GM21825 (cell line): ENCODE measurements around the gene AVEN.
"Not testable (repeated sequence)": the region's sequence is repeated elsewhere in the genome, so short reads cannot be mapped to it uniquely, and the experiment has no call there.

ENCODE experiments used
- ATAC-seq: cut with Tn5 transposase; IDR thresholded peaks from one replicate; pipeline ENCODE4 v1.9.1; 2021; ENCODE audit warnings: mild to moderate bottlenecking, moderate library complexity; ENCODE audit not compliant: unreplicated experiment

Gene AVEN

DNA sequence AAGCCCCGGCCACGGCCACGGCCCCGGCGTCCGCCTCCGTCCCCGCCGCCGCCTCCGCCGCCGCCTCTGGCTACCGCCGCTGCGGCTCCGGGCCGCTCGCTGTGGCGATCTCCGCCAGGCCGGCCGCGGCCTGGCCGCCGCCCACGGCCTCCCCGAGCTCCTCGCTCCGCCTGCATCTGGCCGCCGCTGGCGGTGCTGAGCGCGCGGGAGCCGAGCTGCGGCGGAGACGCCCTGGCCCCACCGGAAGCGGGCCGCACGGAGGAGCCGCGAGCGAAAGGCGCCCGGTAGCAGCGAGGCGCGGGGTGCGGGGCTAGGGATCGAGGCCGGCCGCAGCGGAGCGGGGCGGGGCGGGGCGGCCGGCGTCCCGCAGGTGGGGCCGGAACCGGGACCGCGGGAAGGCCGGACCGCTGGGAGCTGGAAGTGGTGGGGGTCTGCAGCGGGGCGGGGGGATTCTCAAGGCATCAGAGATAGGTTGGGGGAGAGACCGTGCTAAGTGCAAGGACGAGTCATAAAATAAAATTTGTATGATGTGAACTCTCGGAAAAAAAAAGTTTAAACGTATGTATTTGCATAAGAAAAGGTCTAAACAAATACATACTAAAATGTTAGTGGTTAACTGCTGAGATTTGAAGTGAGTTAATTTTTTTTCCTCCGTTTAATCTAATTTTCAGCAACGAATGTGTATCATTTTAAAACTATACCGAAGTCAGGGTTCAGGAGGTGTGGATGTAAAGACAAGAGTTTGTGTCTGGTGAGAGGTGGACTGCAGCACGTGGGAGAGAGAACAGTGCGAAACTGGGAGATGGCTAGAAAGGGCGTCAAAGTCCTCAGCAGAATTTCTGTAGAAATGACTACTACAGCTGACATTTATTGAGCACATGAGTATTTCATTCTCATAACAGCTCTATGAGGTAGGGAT lies at the start of gene AVEN:
TSS of gene AVEN (minus strand) at position 334 of the 919 bp plus-strand sequence. CDS start at position 176, 158 bp downstream.
- ATAC-seq, result peak; percentile 47

DNA sequence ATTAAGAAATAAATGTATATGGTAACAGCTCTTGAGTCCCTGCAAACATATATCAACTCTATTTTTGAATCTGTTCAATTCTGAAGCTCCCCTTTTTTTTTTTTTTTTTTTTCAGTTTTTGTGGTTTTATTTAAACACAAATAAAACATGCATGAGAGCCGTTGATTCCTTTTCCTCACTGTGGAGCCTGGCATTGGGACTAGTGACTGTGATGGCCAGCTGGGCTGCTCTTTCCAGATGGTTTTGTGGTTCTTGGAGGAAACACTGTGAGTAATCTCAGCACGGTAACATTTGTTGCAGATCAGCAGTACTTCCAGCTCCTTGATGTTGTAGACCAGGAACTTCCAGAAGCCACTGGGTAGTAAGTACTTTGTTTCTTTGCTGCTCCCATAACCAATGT lies 46.7 kb upstream of the AVEN start:
- no peak for ATAC-seq

DNA sequence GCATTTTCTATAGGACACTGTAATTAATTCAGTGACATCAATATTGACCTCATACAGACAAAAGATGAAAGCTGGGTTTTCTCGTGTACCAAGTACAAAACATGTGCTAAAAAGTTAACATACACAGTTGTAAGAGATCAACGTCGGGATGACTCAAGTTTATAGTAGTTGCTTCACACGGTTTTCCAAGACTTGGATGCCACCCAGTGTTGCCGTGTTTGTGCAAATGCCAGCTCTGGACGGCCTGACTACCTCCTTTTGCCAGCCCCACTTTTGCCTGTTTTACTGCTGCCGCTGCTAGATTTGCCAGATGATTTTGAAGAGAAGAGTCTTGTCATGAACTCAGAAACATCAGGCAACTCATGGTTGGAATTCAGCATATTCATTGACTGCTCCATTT lies 45.1 kb upstream of the AVEN start:
- ATAC-seq, result no peak

DNA sequence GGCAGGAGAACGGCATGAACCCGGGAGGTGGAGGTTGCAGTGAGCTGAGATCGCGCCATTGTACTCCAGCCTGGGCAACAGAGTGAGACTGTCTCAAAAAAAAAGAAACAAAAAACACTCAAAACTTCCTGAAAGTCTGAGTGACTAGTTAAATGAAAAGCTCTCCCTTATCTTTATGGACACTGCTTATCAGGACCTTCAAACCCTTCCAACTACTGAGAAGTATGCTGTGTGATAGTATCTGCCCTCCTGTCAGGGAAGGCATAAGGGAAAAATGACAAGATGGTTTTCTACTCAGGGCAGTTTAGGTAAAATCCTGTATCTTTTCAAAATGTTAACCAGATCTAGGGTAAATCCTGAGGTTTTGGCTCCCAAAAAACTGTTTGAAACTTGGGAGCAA lies 40.9 kb upstream of the AVEN start:
- no peak for ATAC-seq

GRCh38 chr15:34078900-34079299 lies 39.9 kb upstream of the AVEN start:
- ATAC-seq, result no peak

GRCh38 chr15:34076785-34077184 lies 37.8 kb upstream of the AVEN start:
- ATAC-seq, result no peak

DNA sequence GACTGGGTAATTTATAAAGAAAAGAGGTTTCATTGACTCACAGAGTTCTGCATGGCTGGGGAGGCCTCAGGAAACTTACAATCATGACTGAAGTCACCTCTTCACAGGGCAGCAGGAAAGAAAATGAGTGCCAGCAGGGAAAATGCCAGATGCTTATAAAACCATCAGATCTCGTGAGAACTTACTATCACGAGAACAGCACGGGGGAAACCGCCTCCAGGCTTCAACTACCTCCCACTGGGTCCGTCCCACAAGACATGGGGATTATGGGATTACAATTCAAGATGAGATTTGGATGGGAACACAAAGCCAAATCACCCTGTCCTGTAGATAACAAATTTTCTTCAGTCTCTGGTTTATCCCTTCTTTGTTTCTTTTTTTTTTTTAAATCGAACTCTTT lies 31.0 kb upstream of the AVEN start:
- ATAC-seq, result no peak

- ATAC-seq, result no peak
These were observed 26.9 kb upstream of the AVEN start for GRCh38 chr15:34065941-34066340.

DNA sequence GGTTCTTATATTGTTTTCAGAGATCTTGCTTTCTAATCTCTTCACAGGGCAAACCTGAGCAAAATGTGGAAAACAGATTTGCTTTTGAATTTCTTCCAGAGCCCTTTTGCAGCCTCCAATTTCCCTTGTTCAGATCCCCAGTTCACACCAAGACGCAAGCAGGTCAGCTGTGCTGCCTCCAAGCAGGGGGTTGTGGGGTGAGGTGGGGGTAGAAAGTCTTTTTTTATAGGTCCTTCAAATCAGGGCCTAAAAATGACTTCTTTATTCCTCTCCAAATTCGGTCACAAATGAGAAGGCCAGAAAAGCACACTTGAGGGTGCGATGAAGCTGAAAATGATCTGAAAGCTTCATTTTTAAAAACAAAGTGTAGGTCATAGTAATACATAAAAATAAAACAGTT lies 26.3 kb upstream of the AVEN start:
- ATAC-seq, result no peak

GRCh38 chr15:34064438-34064837 lies 25.4 kb upstream of the AVEN start:
- no peak for ATAC-seq

GRCh38 chr15:34059946-34060345 lies 20.9 kb upstream of the AVEN start:
- ATAC-seq, result no peak

DNA sequence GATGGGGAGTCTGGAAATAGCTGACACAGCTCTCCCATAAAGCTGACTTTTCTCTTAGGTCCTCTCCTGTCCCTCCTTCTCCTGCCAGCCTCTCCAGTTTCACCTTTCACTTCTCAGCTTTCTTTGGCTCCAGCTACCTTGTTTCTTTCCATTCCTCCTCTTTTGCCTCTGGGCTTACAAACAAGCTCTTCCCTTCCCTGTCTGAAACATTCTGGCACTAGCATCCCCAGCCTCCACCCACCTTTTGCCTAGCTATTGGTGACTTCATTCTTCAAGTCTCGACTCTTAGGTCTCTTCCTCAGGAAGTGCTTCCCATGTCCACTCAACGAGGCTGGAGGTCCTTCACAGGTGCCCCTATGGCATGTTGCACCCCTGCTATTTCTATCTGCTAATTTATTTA lies 20.5 kb upstream of the AVEN start:
- no peak for ATAC-seq

- no peak for ATAC-seq
These were observed 17.9 kb upstream of the AVEN start for GRCh38 chr15:34056911-34057310.

- ATAC-seq, result no peak
These were observed 17.0 kb upstream of the AVEN start for GRCh38 chr15:34055868-34056595.

DNA sequence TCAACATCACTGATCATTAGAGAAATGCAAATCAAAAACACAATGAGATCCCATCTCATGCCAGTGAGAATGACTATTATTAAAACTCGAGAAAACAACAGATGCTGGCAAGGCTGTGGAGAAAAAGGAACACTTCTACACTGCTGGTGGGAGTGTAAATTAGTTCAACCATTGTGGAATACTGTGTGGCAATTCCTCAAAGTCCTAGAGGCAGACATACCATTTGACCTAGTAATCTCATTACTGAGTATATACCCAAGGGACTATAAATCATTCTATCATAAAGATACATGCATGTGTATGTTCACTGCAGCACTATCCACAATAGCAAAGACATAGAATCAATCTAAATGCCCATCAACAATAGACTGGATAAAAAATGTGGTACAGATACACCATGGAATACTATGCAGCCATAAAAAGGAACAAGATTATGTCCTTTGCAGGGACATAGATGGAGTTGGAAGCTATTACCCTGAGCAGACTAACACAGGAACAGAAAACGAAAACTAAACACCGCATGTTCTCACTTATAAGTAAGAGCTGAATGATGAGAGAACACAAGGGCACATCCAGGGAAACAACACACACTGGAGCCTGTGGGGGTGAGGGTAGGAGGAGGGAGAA lies 15.2 kb upstream of the AVEN start:
- ATAC-seq, result no peak

GRCh38 chr15:34050385-34050784 lies 11.4 kb upstream of the AVEN start:
- ATAC-seq, result not testable (repeated sequence)

DNA sequence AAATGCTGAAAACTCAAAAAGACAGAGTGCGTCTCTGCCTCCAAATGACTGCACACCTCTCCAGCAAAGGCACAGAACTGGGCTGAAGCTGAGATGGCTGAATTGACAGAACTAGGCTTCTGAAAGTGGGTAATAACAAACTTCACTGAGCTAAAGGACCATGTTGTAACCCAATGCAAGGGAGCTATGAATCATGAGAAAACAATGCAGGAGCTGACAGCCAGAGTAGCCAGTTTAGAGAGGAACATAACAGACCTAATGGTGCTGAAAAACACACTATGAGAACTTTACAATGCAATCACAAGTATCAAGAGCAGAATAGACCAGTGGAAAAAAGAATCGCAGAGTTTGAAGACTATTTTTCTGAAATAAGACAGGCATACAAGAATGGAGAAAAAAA lies 10.1 kb upstream of the AVEN start:
- ATAC-seq, result no peak

GRCh38 chr15:34047893-34048775 lies 9.1 kb upstream of the AVEN start:
- ATAC-seq, result no peak

DNA sequence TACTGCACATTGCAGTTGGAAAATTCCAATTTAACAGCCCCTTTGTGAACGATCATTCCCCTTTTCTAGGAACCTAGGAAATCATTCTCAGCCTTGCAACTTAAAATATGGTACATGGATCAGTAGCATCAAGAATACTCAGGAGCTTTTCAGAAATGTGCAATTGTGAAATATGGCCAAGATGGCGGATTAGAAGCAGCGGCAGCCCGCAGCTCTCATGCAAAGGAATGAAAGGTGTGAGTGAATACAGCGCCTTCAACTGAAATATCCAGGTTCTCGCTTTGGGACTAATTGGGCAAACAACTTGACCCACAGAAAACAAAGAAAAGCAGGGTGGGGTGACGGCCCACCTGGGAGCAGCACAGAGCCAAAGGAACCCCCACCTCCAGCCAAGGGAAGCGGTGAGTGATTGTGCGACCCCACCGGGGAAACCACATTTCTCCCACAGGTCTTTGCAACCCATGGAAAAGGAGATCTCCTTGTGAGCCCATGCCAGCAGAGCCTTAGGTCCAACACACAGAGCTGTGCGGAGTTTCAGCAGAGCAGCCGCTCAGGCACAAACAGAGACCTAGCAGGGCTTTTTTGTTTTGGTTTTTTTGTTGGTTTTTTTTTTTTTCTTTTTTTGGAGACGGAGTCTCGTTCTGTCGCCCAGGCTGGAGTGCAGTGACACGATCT lies 7.6 kb upstream of the AVEN start:
- ATAC-seq, result no peak

- ATAC-seq, result no peak
These were observed 4.8 kb upstream of the AVEN start for GRCh38 chr15:34043813-34044212.
